Large intestine (tissue), 3 donors: Measurements from ENCODE around the gene SCGB1D4. TPM values are rescaled to one million over a fixed set of nuclear protein-coding genes. Genes with fewer than 3 reads are reported as not detected.
A peak's percentile ranks its signal among the peaks of the same experiment; 100 is the strongest.
"Not testable (repeated sequence)": the region's sequence is repeated elsewhere in the genome, so short reads cannot be mapped to it uniquely, and the experiment has no call there.

Experiments used
- DNase-seq, 2 donors: peaks; one replicate each; pipeline versions ENCODE4 v3.0.0 to v3.0.0-alpha.2; 2013
- H3K27ac ChIP-seq: one replicate; pipeline ENCODE4 v1.5.1; 2013; ENCODE audit warnings: low read length
- H3K27me3 ChIP-seq: 2 replicates; pipeline ENCODE4 v1.6.1; 2013; ENCODE audit warnings: low read length; ENCODE audit not compliant: control insufficient read depth, insufficient read depth
- H3K36me3 ChIP-seq: 2 replicates; pipeline ENCODE4 v1.6.1; 2013; ENCODE audit warnings: low read length; ENCODE audit not compliant: control insufficient read depth, insufficient read depth
- H3K4me1 ChIP-seq: one replicate; pipeline ENCODE4 v1.6.1; 2013; ENCODE audit warnings: low read length; ENCODE audit not compliant: control insufficient read depth, insufficient read depth
- H3K4me3 ChIP-seq: one replicate; pipeline ENCODE4 v1.5.1; 2013; ENCODE audit warnings: low read length
- H3K9me3 ChIP-seq: one replicate; pipeline ENCODE4 v1.6.1; 2013; ENCODE audit warnings: mild to moderate bottlenecking, low read depth, low read length, moderate library complexity; ENCODE audit not compliant: control insufficient read depth
- WGBS: methylation state at CpG from one replicate; pipeline ENCODE4 v1.1.5; 2013; ENCODE audit warnings: low lambda C conversion rate; ENCODE audit not compliant: insufficient coverage; 5-methylcytosine and 5-hydroxymethylcytosine counted together
- polyA plus RNA-seq: library from polyadenylated mRNA; unstranded; fragments of 120-200 nt; gene quantifications from one replicate; pipeline ENCODE4 v1.2.1, GENCODE V29; 2013

Gene SCGB1D4
- polyA plus RNA-seq, 1 donor, result not detected

- WGBS, result 100% methylated on average over 1 of the region's 3 CpGs
- H3K27ac ChIP-seq, H3K4me3 ChIP-seq, H3K9me3 ChIP-seq, H3K4me1 ChIP-seq, H3K36me3 ChIP-seq, DNase-seq, H3K27me3 ChIP-seq: not testable (repeated sequence)
These were observed 32.4 kb upstream of the SCGB1D4 start for GRCh38 chr11:62331264-62331663.

GRCh38 chr11:62327541-62327940 is 28.7 kb upstream of the SCGB1D4 start:
- H3K36me3 ChIP-seq, H3K27me3 ChIP-seq, H3K4me3 ChIP-seq, H3K27ac ChIP-seq, DNase-seq, H3K9me3 ChIP-seq, H3K4me1 ChIP-seq: not testable (repeated sequence)
- no CpG with 5 or more reads among the region's 14 CpGs for WGBS

GRCh38 chr11:62326719-62327118 is 27.8 kb upstream of the SCGB1D4 start:
- peaks cover 12% of the 10 kb centered on the region for H3K4me1 ChIP-seq
- H3K36me3 ChIP-seq, H3K9me3 ChIP-seq, H3K27ac ChIP-seq, H3K4me3 ChIP-seq, H3K27me3 ChIP-seq: not testable (repeated sequence)
- peak in 1 of 2 donors; percentile 39 for DNase-seq
- no CpG with 5 or more reads among the region's 6 CpGs for WGBS

- H3K36me3 ChIP-seq, H3K27me3 ChIP-seq, H3K9me3 ChIP-seq, DNase-seq, H3K27ac ChIP-seq, H3K4me3 ChIP-seq: not testable (repeated sequence)
- peaks cover 12% of the 10 kb centered on the region for H3K4me1 ChIP-seq
- WGBS, result no CpG with 5 or more reads among the region's 5 CpGs
These were observed 26.9 kb upstream of the SCGB1D4 start for GRCh38 chr11:62325781-62326180.

GRCh38 chr11:62324731-62325556 is 26.1 kb upstream of the SCGB1D4 start:
- peak; percentile 9 to 13 for DNase-seq
- no peak overlapping the region for H3K4me3 ChIP-seq
- no CpG with 5 or more reads among the region's 18 CpGs for WGBS

GRCh38 chr11:62322524-62322923 is 23.6 kb upstream of the SCGB1D4 start:
- no peaks in the 10 kb centered on the region for H3K27me3 ChIP-seq
- no peak overlapping the region for H3K4me3 ChIP-seq
- no CpG with 5 or more reads among the region's 2 CpGs for WGBS
- H3K36me3 ChIP-seq, result no peaks in the 10 kb centered on the region
- H3K27ac ChIP-seq, result peak overlapping the region; percentile 62
- H3K9me3 ChIP-seq, result no peaks in the 10 kb centered on the region
- peak; percentile 58 to 80 for DNase-seq
- peaks cover 12% of the 10 kb centered on the region for H3K4me1 ChIP-seq

More at GRCh38 chr11:62324731-62325556, 26.1 kb upstream of the SCGB1D4 start:
- no peaks in the 10 kb centered on the region for H3K36me3 ChIP-seq
- H3K27ac ChIP-seq, result no peak overlapping the region
- peaks cover 12% of the 10 kb centered on the region for H3K4me1 ChIP-seq
- H3K27me3 ChIP-seq, result no peaks in the 10 kb centered on the region
- H3K9me3 ChIP-seq, result no peaks in the 10 kb centered on the region

- no peaks in the 10 kb centered on the region for H3K9me3 ChIP-seq
- H3K4me3 ChIP-seq, result no peak overlapping the region
- WGBS, result no CpG with 5 or more reads among the region's 1 CpG
- no peaks in the 10 kb centered on the region for H3K27me3 ChIP-seq
- no peaks in the 10 kb centered on the region for H3K36me3 ChIP-seq
- no peak overlapping the region for H3K27ac ChIP-seq
- DNase-seq, result no peak
- no peaks in the 10 kb centered on the region for H3K4me1 ChIP-seq
These were observed 16.6 kb upstream of the SCGB1D4 start for GRCh38 chr11:62315431-62315830.

- DNase-seq, result no peak
- no CpG with 5 or more reads among the region's 7 CpGs for WGBS
- Histone ChIP-seq H3K36me3 (no peaks in the 10 kb centered on the region), H3K4me3 (no peak overlapping the region), H3K27me3 (peaks cover 3% of the 10 kb centered on the region), H3K4me1 (no peaks in the 10 kb centered on the region), H3K9me3 (no peaks in the 10 kb centered on the region), H3K27ac (no peak overlapping the region)
These were observed 11.1 kb upstream of the SCGB1D4 start for GRCh38 chr11:62309991-62310390.

GRCh38 chr11:62307950-62308349 is 9.1 kb upstream of the SCGB1D4 start:
- peaks cover 3% of the 10 kb centered on the region for H3K27me3 ChIP-seq
- DNase-seq, result no peak
- no peaks in the 10 kb centered on the region for H3K9me3 ChIP-seq
- no peaks in the 10 kb centered on the region for H3K4me1 ChIP-seq
- H3K4me3 ChIP-seq, result no peak overlapping the region
- H3K36me3 ChIP-seq, result no peaks in the 10 kb centered on the region
- H3K27ac ChIP-seq, result no peak overlapping the region

- no peak for DNase-seq
These were observed 7.4 kb upstream of the SCGB1D4 start for GRCh38 chr11:62306227-62306626.

GRCh38 chr11:62295504-62295903 is 3.4 kb downstream of the SCGB1D4 start:
- H3K27ac ChIP-seq, result no peak overlapping the region
- H3K4me1 ChIP-seq, result no peaks in the 10 kb centered on the region
- H3K27me3 ChIP-seq, result peaks cover 6% of the 10 kb centered on the region
- H3K4me3 ChIP-seq, result no peak overlapping the region
- WGBS, result no CpG with 5 or more reads among the region's 2 CpGs
- no peaks in the 10 kb centered on the region for H3K9me3 ChIP-seq
- no peaks in the 10 kb centered on the region for H3K36me3 ChIP-seq
- peak in 1 of 2 donors; percentile 17 for DNase-seq

More at GRCh38 chr11:62306227-62306626, 7.4 kb upstream of the SCGB1D4 start:
- no CpG with 5 or more reads among the region's 6 CpGs for WGBS
- Histone ChIP-seq H3K4me1 (no peaks in the 10 kb centered on the region), H3K36me3 (no peaks in the 10 kb centered on the region), H3K4me3 (no peak overlapping the region), H3K27me3 (peaks cover 6% of the 10 kb centered on the region), H3K9me3 (no peaks in the 10 kb centered on the region), H3K27ac (no peak overlapping the region)
